SK-N-SH (cell line): ENCODE measurements around the gene PAN2. TPM values are rescaled to one million over a fixed set of nuclear protein-coding genes. Genes with fewer than 3 reads are reported as not detected.

Experiments used
- CTCF ChIA-PET: fragments of 300-600, 350-600 bp; formaldehyde crosslinking; extraction: SDS; loops from one replicate; lab custom pipeline; 2021; lab: Yijun Ruan, JAX
- POLR2A ChIA-PET: fragments of 350-600 bp; sonication (Branson Sonifier 250); formaldehyde crosslinking; extraction: SDS; loops from one replicate; lab custom pipeline; 2020; ENCODE audit warnings: antibody characterized with exemption, inconsistent platforms; lab: Yijun Ruan, JAX
- DNase-seq: peaks from one replicate; pipeline ENCODE4 v3.0.0; 2012
- H2AFZ ChIP-seq: fragments of 200-600 bp; sonication (generic); 2 replicates; pipeline ENCODE4 v1.8.1; 2016; ENCODE audit warnings: antibody characterized with exemption, mild to moderate bottlenecking, low read depth
- H3F3A ChIP-seq: fragments of 200-600 bp; sonication (generic); replicated peaks from 2 replicates; pipeline ENCODE3; 2016; ENCODE audit warnings: antibody characterized with exemption, mild to moderate bottlenecking; ENCODE audit not compliant: insufficient read depth
- H3K27ac ChIP-seq, 2 experiments: fragments of 200-500 bp in 1 of 2; fragments of 200-600 bp in 1 of 2; sonication (Bioruptor generic) in 1 of 2; sonication (generic), shearing (Covaris generic) in 1 of 2; 2 replicates each; pipeline versions ENCODE4 v1.5.1 to v1.6.1; 2014 to 2016; ENCODE audit warnings: low read depth in 2 of 2, inconsistent platforms in 1 of 2, low read length in 1 of 2, mild to moderate bottlenecking in 1 of 2, mixed read lengths in 1 of 2
- H3K27me3 ChIP-seq: fragments of 200-600 bp; sonication (generic), shearing (Covaris generic); 2 replicates; pipeline ENCODE4 v1.6.1; 2016; ENCODE audit warnings: mixed run types; ENCODE audit not compliant: insufficient read depth
- H3K36me3 ChIP-seq, 2 experiments: fragments of 200-500 bp in 1 of 2; fragments of 200-600 bp in 1 of 2; sonication (Bioruptor generic) in 1 of 2; sonication (generic) in 1 of 2; replicated peaks in 1 of 2; 2 replicates each; pipeline versions ENCODE3 to v1.5.1; 2014 to 2016; ENCODE audit warnings: low read length in 1 of 2, mild to moderate bottlenecking in 1 of 2; ENCODE audit not compliant: insufficient read depth in 2 of 2, control insufficient read depth in 1 of 2
- H3K4me1 ChIP-seq, 2 experiments: fragments of 200-500 bp in 1 of 2; fragments of 200-600 bp in 1 of 2; sonication (Bioruptor generic) in 1 of 2; sonication (generic), shearing (Covaris generic) in 1 of 2; 2 replicates each; pipeline versions ENCODE4 v1.5.1 to v1.6.1; 2014 to 2016; ENCODE audit warnings: low read depth in 1 of 2, low read length in 1 of 2, mixed run types in 1 of 2; ENCODE audit not compliant: insufficient read depth in 2 of 2, control insufficient read depth in 1 of 2
- H3K4me2 ChIP-seq: fragments of 200-600 bp; sonication (generic), shearing (Covaris generic); 2 replicates; pipeline ENCODE4 v1.6.1; 2017; ENCODE audit warnings: mixed run types
- H3K4me3 ChIP-seq, 2 experiments: fragments of 200-500 bp in 1 of 2; fragments of 200-600 bp in 1 of 2; sonication (Bioruptor generic) in 1 of 2; sonication (generic), shearing (Covaris generic) in 1 of 2; 2 replicates each; pipeline versions ENCODE4 v1.5.1 to v1.8.1; 2014 to 2016; ENCODE audit warnings: low read depth in 2 of 2, inconsistent platforms in 1 of 2, low read length in 1 of 2, mild to moderate bottlenecking in 1 of 2, mixed read lengths in 1 of 2, moderate library complexity in 1 of 2
- H3K79me2 ChIP-seq: fragments of 200-600 bp; sonication (generic); 2 replicates; pipeline ENCODE4 v1.8.1; 2017; ENCODE audit warnings: mild to moderate bottlenecking; ENCODE audit not compliant: insufficient read depth
- H3K9ac ChIP-seq: fragments of 200-600 bp; sonication (generic); 2 replicates; pipeline ENCODE4 v1.6.1; 2017; ENCODE audit warnings: mixed run types
- H3K9me2 ChIP-seq: fragments of 200-600 bp; sonication (generic); 2 replicates; pipeline ENCODE4 v1.6.1; 2017; ENCODE audit warnings: mixed run types
- H3K9me3 ChIP-seq: fragments of 200-600 bp; sonication (generic); 2 replicates; pipeline ENCODE4 v1.6.1; 2017; ENCODE audit warnings: mixed run types, mild to moderate bottlenecking, moderate library complexity
- H4K20me1 ChIP-seq: fragments of 200-600 bp; sonication (generic); 2 replicates; pipeline ENCODE4 v1.6.1; 2017; ENCODE audit warnings: mild to moderate bottlenecking, mixed run types; ENCODE audit not compliant: insufficient read depth
- ELF1 ChIP-seq: IDR thresholded peaks from 2 replicates; pipeline ENCODE4 v1.4.0; 2012
- EP300 ChIP-seq, 2 experiments: IDR thresholded peaks; 2 replicates each; pipeline versions ENCODE4 v1.4.0 to v1.6.1; 2012; ENCODE audit warnings: borderline replicate concordance in 1 of 2, low read depth in 1 of 2, low read length in 1 of 2
- FOSL2 ChIP-seq: IDR thresholded peaks from 2 replicates; pipeline ENCODE4 v1.4.0; 2012; ENCODE audit warnings: low read depth, mild to moderate bottlenecking, moderate library complexity, borderline replicate concordance
- GATA2 ChIP-seq: sonication (generic); formaldehyde crosslinking; IDR thresholded peaks from 2 replicates; pipeline ENCODE4 v1.5.0; 2020; ENCODE audit warnings: mild to moderate bottlenecking, missing genetic modification reagents
- IRF3 ChIP-seq: fragments of 150-350 bp; IDR thresholded peaks from 2 replicates; pipeline ENCODE4 v1.6.1; 2016; ENCODE audit warnings: mild to moderate bottlenecking, low read depth, low read length
- MAX ChIP-seq: IDR thresholded peaks from 2 replicates; pipeline ENCODE4 v1.4.0; 2012; ENCODE audit warnings: low read depth
- POLR2AphosphoS5 ChIP-seq: IDR thresholded peaks from 2 replicates; pipeline ENCODE4 v1.6.1; 2012; ENCODE audit warnings: low read depth, low read length
- RAD21 ChIP-seq: IDR thresholded peaks from 2 replicates; pipeline ENCODE4 v1.6.1; 2012; ENCODE audit warnings: mild to moderate bottlenecking, low read length
- RCOR1 ChIP-seq: fragments of 150-350 bp; IDR thresholded peaks from 2 replicates; pipeline ENCODE4 v1.6.1; 2017; ENCODE audit warnings: antibody characterized with exemption, low read length
- REST ChIP-seq: IDR thresholded peaks from 2 replicates; pipeline ENCODE4 v1.6.1; 2012; ENCODE audit warnings: mild to moderate bottlenecking, low read depth, low read length, moderate library complexity
- RFX5 ChIP-seq: IDR thresholded peaks from 2 replicates; pipeline ENCODE4 v1.6.1; 2012; ENCODE audit warnings: mild to moderate bottlenecking, improper control_type of control experiment, low read length
- USF1 ChIP-seq: IDR thresholded peaks from 2 replicates; pipeline ENCODE4 v1.4.0; 2012; ENCODE audit warnings: low read depth, borderline replicate concordance
- WGBS: methylation state at CpG from one replicate; pipeline ENCODE4 v1.1.6; 2017; ENCODE audit warnings: low lambda C conversion rate; 5-methylcytosine and 5-hydroxymethylcytosine counted together
- polyA plus RNA-seq, 3 experiments: library from polyadenylated mRNA; depleted of rRNA; stranded (reverse); fragments of >200 nt; gene quantifications; 2 replicates each; pipeline ENCODE4 v1.2.3, GENCODE V29; 2012

Gene PAN2
- polyA plus RNA-seq, 1 of the 3 experiments (the other 2 are of a cell fraction) = 37.1 TPM

- TF ChIP-seq MAX (no peak), EP300 (IDR thresholded peaks at IDR 0.05; ENCODE audit: borderline replicate concordance in 1 of 2, low read depth in 1 of 2, low read length in 1 of 2) (no peak), USF1 (peak; percentile 68; the same call in 1 of the 2 replicates), POLR2AphosphoS5 (0 out of 2 replicates have a peak, but pooled peaks have one; percentile 25), RFX5 (no peak), GATA2 (no peak), RAD21 (no peak), FOSL2 (no peak), ELF1 (no peak), REST (no peak)
Measured at GRCh38 chr12:56358836-56359532, 25.2 kb upstream of the PAN2 start (continued).

- ChIA-PET CTCF (interaction anchor here (0.6 to 1.8 kb wide), 4 partner anchors 8 to 232 kb away, joined by 3 to 7 read pairs (median 4); partner anchors contain the start of genes PAN2 and STAT2), POLR2A (interaction anchor here (1.0 kb wide), 1 partner anchor 35 kb away, joined by 3 read pairs; no protein-coding TSS in a partner anchor)
- Histone ChIP-seq H3K27ac (no peak overlapping the region), H3K4me1 (no peaks in the 10 kb centered on the region), H3K36me3 (peaks cover 69 to 74% of the 10 kb centered on the region in 2 experiments), H3K9me2 (no peaks in the 10 kb centered on the region), H3K9ac (no peak overlapping the region), H3K9me3 (no peaks in the 10 kb centered on the region), H3F3A (no peaks in the 10 kb centered on the region), H3K4me2 (no peak overlapping the region), H3K4me3 (no peak overlapping the region), H3K79me2 (no peaks in the 10 kb centered on the region), H4K20me1 (no peaks in the 10 kb centered on the region), H3K27me3 (no peaks in the 10 kb centered on the region), H2AFZ (no peak overlapping the region)
- DNase-seq = no peak
- 100% methylated on average over 2 of the region's 2 CpGs for WGBS
- no peak for TF ChIP-seq IRF3
- TF ChIP-seq ELF1 = no peak
- no peak for TF ChIP-seq GATA2
- no peak for TF ChIP-seq RCOR1
Measured at GRCh38 chr12:56351325-56351724, 17.5 kb upstream of the PAN2 start.
